ENCODE data around the gene ZIK1. TPM values are rescaled to one million over a fixed set of nuclear protein-coding genes. Genes with fewer than 3 reads are reported as not detected.
A peak's percentile ranks its signal among the peaks of the same experiment; 100 is the strongest.

The ZIK1 gene
- total and polyA plus RNA-seq, 2 of the 8 experiments (the other 6 are each of a cell fraction or from before 2014, with no cell fraction given): 19.4 to 36.5 TPM

- TF ChIP-seq TAF7 (optimal IDR thresholded peaks at IDR 0.05; ENCODE audit: borderline replicate concordance, low read depth, low read length): peak; percentile 66
- 0 out of 2 replicates have a peak, but pooled peaks have one; percentile 40 for TF ChIP-seq MAX (IDR thresholded peaks at IDR 0.05)
- peak; percentile 76; the same call in 1 of the 2 replicates for TF ChIP-seq ATF3 (IDR thresholded peaks at IDR 0.05; ENCODE audit: insufficient read depth, low read depth, low read length)
- TF ChIP-seq POLR2AphosphoS5 (IDR thresholded peaks at IDR 0.05; ENCODE audit: low read depth, low read length): peak; percentile 85
- peak; percentile 96 for TF ChIP-seq CREB1 (IDR thresholded peaks at IDR 0.05)
- TF ChIP-seq SIN3A (conservative IDR thresholded peaks at IDR 0.05 in 1 of 2, IDR thresholded peaks at IDR 0.05 in 1 of 2; ENCODE audit: low read depth in 1 of 2, low read length in 2 of 2): peak; percentile 82 to 86; a peak in 3 of 4 replicates
- peak; percentile 87 for TF ChIP-seq PHF8 (conservative IDR thresholded peaks at IDR 0.05; ENCODE audit: low read depth, low read length)
- TF ChIP-seq ATF2 (IDR thresholded peaks at IDR 0.05; ENCODE audit: low read length): no peak
- peak in 1 of 2 experiments; percentile 71; a peak in 2 of 3 replicates for TF ChIP-seq POLR2A (IDR thresholded peaks at IDR 0.05; ENCODE audit: control extremely low read depth in 1 of 2, low read depth in 2 of 2, low read length in 2 of 2)
- peak; percentile 53; the same call in 1 of the 2 replicates for TF ChIP-seq SRF (IDR thresholded peaks at IDR 0.05; ENCODE audit: low read depth, low read length)
- no peak for TF ChIP-seq CBX8 (IDR thresholded peaks at IDR 0.05; ENCODE audit: borderline replicate concordance, low read depth, low read length)
- TF ChIP-seq JUN (IDR thresholded peaks at IDR 0.05; ENCODE audit: low read depth, low read length): no peak
- peak; percentile 58 for TF ChIP-seq ASH2L (IDR thresholded peaks at IDR 0.05; ENCODE audit: low read length)
- TF ChIP-seq TBP (IDR thresholded peaks at IDR 0.05; ENCODE audit: low read depth, low read length): peak; percentile 68
Observed at GRCh38 chr19:57559404-57560025, 24.4 kb upstream of the ZIK1 start, which contains the start of gene ZNF550 (continued).

Measured in H1 (cell line).